Kidney epithelial cell (primary cell): ENCODE data around the gene SEC63. TPM values are rescaled to one million over a fixed set of nuclear protein-coding genes. Genes with fewer than 3 reads are reported as not detected.

Experiments used
- DNase-seq: peaks from one replicate; pipeline ENCODE4 v3.0.0-alpha.2; 2010; ENCODE audit warnings: low read depth
- H3K27me3 ChIP-seq: 2 replicates; pipeline ENCODE4 v1.6.0; 2011; ENCODE audit warnings: low read length; ENCODE audit not compliant: control insufficient read depth, insufficient read depth
- H3K36me3 ChIP-seq: 2 replicates; pipeline ENCODE4 v1.5.1; 2011; ENCODE audit warnings: low read length; ENCODE audit not compliant: control insufficient read depth, insufficient read depth
- H3K4me3 ChIP-seq: 2 replicates; pipeline ENCODE4 v1.5.1; 2011; ENCODE audit warnings: low read depth, mild to moderate bottlenecking, control low read depth, low read length
- CTCF ChIP-seq: IDR thresholded peaks from 2 replicates; pipeline ENCODE4 v1.5.1; 2011; ENCODE audit warnings: mild to moderate bottlenecking, moderate library complexity, low read length, control low read depth, inconsistent platforms; ENCODE audit not compliant: insufficient read depth, poor library complexity, severe bottlenecking
- total RNA-seq: library from RNA; depleted of rRNA; stranded (reverse); fragments of >200 nt; gene quantifications from 2 replicates; pipeline ENCODE4 v1.2.3, GENCODE V29; 2015

SEC63 gene
- total RNA-seq, 1 donor from 2014 or later = 25.1 TPM

DNA sequence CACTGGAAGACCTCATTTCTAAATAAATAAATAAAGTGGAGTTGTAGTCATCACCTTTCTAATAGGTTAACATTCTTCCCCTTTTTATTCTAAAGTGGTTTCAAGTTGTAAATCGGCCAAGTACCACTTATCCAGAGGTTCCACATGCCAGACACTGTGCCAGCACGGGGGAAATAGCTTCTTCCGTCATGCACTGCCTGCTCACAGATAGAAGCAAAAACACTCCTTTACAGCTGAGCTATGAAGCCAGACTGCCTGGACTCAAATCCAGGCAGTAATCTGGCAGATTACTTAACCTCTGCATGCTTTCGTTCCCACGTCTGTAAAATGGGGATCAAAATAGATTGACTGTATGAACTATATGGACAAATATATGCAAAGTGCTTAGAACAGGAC, 116.7 kb downstream of the SEC63 start:
- Histone ChIP-seq H3K27me3 (no peaks in the 10 kb centered on the region), H3K4me3 (no peak overlapping the region), H3K36me3 (no peaks in the 10 kb centered on the region)
- TF ChIP-seq CTCF = no peak
- DNase-seq = no peak

GRCh38 chr6:107840636-107841274, 117.3 kb downstream of the SEC63 start:
- Histone ChIP-seq H3K36me3 (no peaks in the 10 kb centered on the region), H3K27me3 (no peaks in the 10 kb centered on the region), H3K4me3 (no peak overlapping the region)
- no peak for DNase-seq
- no peak for TF ChIP-seq CTCF

DNA sequence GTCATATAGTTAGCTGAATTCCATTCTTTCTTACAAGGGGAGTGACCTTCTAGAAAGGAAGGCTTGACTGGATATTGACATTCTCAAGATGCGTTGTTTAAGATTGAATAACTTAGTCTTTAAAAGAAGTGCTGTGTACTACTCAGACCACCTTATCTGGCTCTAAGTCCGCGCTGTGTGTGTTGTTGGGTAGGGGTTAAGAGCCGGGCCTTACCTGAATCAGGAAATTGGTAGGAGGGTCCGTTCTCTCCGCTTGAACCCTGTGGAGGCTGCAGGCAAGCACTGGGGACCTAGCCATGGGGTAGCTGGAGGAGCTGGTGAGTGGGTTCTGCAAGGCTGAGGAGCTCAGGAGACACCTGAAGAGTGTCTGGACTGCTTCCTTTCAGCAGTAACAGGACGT, 124.9 kb downstream of the SEC63 start:
- no peaks in the 10 kb centered on the region for H3K36me3 ChIP-seq
- TF ChIP-seq CTCF = no peak
- no peak overlapping the region for H3K4me3 ChIP-seq
- DNase-seq = no peak
- no peaks in the 10 kb centered on the region for H3K27me3 ChIP-seq

DNA sequence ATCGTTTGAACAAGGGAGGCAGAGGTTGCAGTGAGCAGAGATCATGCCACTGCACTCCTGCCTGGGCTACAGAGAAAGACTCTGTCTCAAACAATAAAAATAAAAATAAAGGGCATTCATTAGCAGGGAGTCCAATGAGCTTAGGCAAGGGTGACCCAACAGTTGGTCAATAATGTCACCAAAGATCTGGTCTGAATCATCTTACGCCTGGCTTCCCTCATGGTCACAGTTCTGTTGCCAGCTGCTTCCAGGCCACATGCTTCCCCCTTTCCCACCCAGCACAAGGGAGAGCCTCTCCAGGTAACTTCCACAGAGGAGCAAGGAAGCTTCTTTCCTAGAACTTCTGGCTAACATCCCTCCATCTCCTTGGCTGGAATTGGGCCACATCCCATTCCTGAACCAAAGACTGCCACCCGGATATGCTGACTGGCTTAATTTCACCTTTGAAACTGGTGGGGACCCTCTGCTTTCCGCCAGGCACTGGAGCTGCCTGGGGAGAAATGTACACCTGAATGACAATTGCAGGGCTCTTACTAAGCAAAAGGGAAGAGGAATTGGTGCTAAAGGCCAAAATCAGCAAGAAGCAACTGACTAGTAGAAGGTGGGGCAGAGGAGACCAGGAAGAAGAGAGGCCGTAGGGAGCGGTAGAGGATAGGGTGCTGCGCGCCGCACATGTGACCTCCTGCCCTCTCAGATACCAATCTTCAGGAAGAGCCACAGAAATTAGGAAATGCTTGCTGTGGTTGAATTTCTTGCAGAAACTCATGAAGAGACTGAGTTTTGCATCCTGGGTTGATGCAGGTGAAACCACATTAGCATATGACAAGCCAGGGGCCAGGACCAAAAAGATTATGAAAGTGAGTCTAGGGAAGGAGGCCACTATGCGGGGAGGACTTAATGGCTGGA, 125.6 kb downstream of the SEC63 start:
- no peak for DNase-seq
- TF ChIP-seq CTCF = no peak
- no peaks in the 10 kb centered on the region for H3K36me3 ChIP-seq
- no peak overlapping the region for H3K4me3 ChIP-seq
- H3K27me3 ChIP-seq = no peaks in the 10 kb centered on the region

GRCh38 chr6:107830060-107830459, 127.9 kb downstream of the SEC63 start:
- DNase-seq = no peak
- H3K27me3 ChIP-seq = no peaks in the 10 kb centered on the region
- H3K4me3 ChIP-seq = no peak overlapping the region
- H3K36me3 ChIP-seq = no peaks in the 10 kb centered on the region
- no peak for TF ChIP-seq CTCF
